ENCODE results near the gene GZMM. TPM values are rescaled to one million over a fixed set of nuclear protein-coding genes. Genes with fewer than 3 reads are reported as not detected.

The GZMM gene
- total and polyA plus RNA-seq, 2 of the 13 experiments (the other 11 are each of a cell fraction or from before 2014, with no cell fraction given), result 0.07 TPM; not detected in 1

GRCh38 chr19:513368-514165, 30.3 kb upstream of the GZMM start:
- ChIA-PET CTCF (ENCODE audit: low intra/inter-chr PET ratio, low total read pairs) (no interaction called here), POLR2A (interaction anchor here (1.0 to 1.3 kb wide), 2 partner anchors 11 to 17 kb away, joined by 3 to 8 read pairs; no protein-coding TSS in a partner anchor)
- DNase-seq (ENCODE audit: low spot score) (no peak), FAIRE-seq (no peak), ATAC-seq (no peak)
- H3K4me2 ChIP-seq (ENCODE audit: low read depth, low read length), result peak overlapping the region; percentile 55
- no peaks in the 10 kb centered on the region; the same call in 1 of the 2 replicates for H4K20me1 ChIP-seq (ENCODE audit: insufficient read depth, low read length)
- BruUV-seq (replicated peaks), result no TSS peak
- H2AFZ ChIP-seq (ENCODE audit: low read length), result no peak overlapping the region
- H3K27me3 ChIP-seq (ENCODE audit: control insufficient read depth in 1 of 2, insufficient read depth in 2 of 2, low read length in 2 of 2), result no peaks in the 10 kb centered on the region
- H3K4me1 ChIP-seq (ENCODE audit: insufficient read depth, low read length), result peaks cover 35% of the 10 kb centered on the region
- H3K79me2 ChIP-seq (ENCODE audit: insufficient read depth, low read length), result no peaks in the 10 kb centered on the region
- H3K27ac ChIP-seq (ENCODE audit: extremely low read length, insufficient read depth, low read length), result peak overlapping the region; percentile 32
- 44% methylated on average over 3 of the region's 10 CpGs for WGBS (ENCODE audit: low lambda C conversion rate)
- H3K9ac ChIP-seq (ENCODE audit: insufficient read depth, low read depth, low read length), result no peak overlapping the region
- peak overlapping the region in 1 of 3 experiments; percentile 52; a peak in 1 of 6 replicates for H3K4me3 ChIP-seq (replicated peaks in 1 of 3; ENCODE audit: insufficient read depth in 1 of 3, low read depth in 2 of 3, low read length in 3 of 3)
- no peaks in the 10 kb centered on the region for H3K9me3 ChIP-seq (ENCODE audit: low read length)
- in situ Hi-C loops (cut with HindIII; ENCODE audit: extremely low pct_ligation_motif_present, low pct_unique_long_range_greater_than_20kb), result no loop called here
- no peaks in the 10 kb centered on the region for H3K36me3 ChIP-seq (replicated peaks in 1 of 2; ENCODE audit: control insufficient read depth in 1 of 2, insufficient read depth in 2 of 2, low read length in 2 of 2)
- intact Hi-C loops (cut with micrococcal nuclease; ENCODE audit: unreplicated experiment), result no loop called here
- TF ChIP-seq PCBP1 (IDR thresholded peaks at IDR 0.05; ENCODE audit: borderline replicate concordance, low read depth, low read length), result 0 out of 2 replicates have a peak, but pooled peaks have one; percentile 60
- TF ChIP-seq PTBP1 (IDR thresholded peaks at IDR 0.05; ENCODE audit: low read depth, low read length, poor library complexity, severe bottlenecking), result no peak
- 0 out of 2 replicates have a peak, but pooled peaks have one; percentile 2 for TF ChIP-seq HDAC1 (CRISPR knock-in tag; IDR thresholded peaks at IDR 0.05)
- TF ChIP-seq SMYD3 (CRISPR knock-in tag; IDR thresholded peaks at IDR 0.05), result no peak
- TF ChIP-seq ZMYM2 (CRISPR knock-in tag; IDR thresholded peaks at IDR 0.05), result peak; percentile 84
- TF ChIP-seq STAT5B (CRISPR knock-in tag; IDR thresholded peaks at IDR 0.05), result no peak
- TF ChIP-seq NR2F6 (IDR thresholded peaks at IDR 0.05), result 0 out of 2 replicates have a peak, but pooled peaks have one; percentile 3
- no peak for TF ChIP-seq NR2F6 (CRISPR knock-in tag; IDR thresholded peaks at IDR 0.05)
- TF ChIP-seq PITX1 (CRISPR knock-in tag; IDR thresholded peaks at IDR 0.05), result 0 out of 2 replicates have a peak, but pooled peaks have one; percentile 32
- 0 out of 2 replicates have a peak, but pooled peaks have one; percentile 44 for TF ChIP-seq ADNP (CRISPR knock-in tag; IDR thresholded peaks at IDR 0.05)
- TF ChIP-seq, protein P1, sequence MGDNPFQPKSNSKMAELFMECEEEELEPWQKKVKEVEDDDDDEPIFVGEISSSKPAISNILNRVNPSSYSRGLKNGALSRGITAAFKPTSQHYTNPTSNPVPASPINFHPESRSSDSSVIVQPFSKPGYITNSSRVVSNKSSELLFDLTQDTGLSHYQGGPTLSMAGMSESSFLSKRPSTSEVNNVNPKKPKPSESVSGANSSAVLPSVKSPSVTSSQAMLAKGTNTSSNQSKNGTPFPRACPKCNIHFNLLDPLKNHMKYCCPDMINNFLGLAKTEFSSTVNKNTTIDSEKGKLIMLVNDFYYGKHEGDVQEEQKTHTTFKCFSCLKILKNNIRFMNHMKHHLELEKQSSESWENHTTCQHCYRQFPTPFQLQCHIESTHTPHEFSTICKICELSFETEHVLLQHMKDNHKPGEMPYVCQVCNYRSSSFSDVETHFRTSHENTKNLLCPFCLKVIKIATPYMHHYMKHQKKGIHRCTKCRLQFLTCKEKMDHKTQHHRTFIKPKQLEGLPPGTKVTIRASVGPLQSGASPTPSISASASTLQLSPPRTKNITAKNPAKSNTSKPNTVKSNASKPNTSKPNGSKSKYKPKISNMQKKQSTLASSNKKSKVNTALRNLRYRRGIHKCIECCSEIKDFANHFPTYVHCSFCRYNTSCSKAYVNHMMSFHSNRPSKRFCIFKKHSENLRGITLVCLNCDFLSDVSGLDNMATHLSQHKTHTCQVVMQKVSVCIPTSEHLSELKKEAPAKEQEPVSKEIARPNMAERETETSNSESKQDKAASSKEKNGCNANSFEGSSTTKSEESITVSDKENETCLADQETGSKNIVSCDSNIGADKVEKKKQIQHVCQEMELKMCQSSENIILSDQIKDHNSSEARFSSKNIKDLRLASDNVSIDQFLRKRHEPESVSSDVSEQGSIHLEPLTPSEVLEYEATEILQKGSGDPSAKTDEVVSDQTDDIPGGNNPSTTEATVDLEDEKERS (CRISPR knock-in tag; IDR thresholded peaks at IDR 0.05), result 0 out of 2 replicates have a peak, but pooled peaks have one; percentile 44
- TF ChIP-seq ZNF619 (CRISPR knock-in tag; IDR thresholded peaks at IDR 0.05), result 0 out of 2 replicates have a peak, but pooled peaks have one; percentile 36
- no peak for TF ChIP-seq ATF1 (CRISPR knock-in tag; IDR thresholded peaks at IDR 0.05)
- no peak for TF ChIP-seq TCF7L2 (IDR thresholded peaks at IDR 0.05; ENCODE audit: low read depth, low read length)
- TF ChIP-seq ZSCAN25 (CRISPR knock-in tag; IDR thresholded peaks at IDR 0.05), result no peak
- no peak for TF ChIP-seq SNAPC5 (CRISPR knock-in tag; IDR thresholded peaks at IDR 0.05; ENCODE audit: borderline replicate concordance)
- no peak for TF ChIP-seq PHF21A (CRISPR knock-in tag; IDR thresholded peaks at IDR 0.05)
- no peak for TF ChIP-seq SCMH1 (CRISPR knock-in tag; IDR thresholded peaks at IDR 0.05; ENCODE audit: borderline replicate concordance)
- TF ChIP-seq, protein P2, sequence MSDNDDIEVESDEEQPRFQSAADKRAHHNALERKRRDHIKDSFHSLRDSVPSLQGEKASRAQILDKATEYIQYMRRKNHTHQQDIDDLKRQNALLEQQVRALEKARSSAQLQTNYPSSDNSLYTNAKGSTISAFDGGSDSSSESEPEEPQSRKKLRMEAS (IDR thresholded peaks at IDR 0.05), result peak; percentile 41; the same call in 1 of the 2 replicates
- no peak for TF ChIP-seq ZNF10 (CRISPR knock-in tag; IDR thresholded peaks at IDR 0.05; ENCODE audit: borderline replicate concordance, low read depth)
- TF ChIP-seq ZNF138 (CRISPR knock-in tag; IDR thresholded peaks at IDR 0.05; ENCODE audit: low read depth), result no peak
- no peak for TF ChIP-seq HIVEP1 (CRISPR knock-in tag; IDR thresholded peaks at IDR 0.05)
- TF ChIP-seq DRAP1 (CRISPR knock-in tag; IDR thresholded peaks at IDR 0.05), result no peak

Measured in HepG2 (cell line).